Epithelial cell of esophagus (primary cell): ENCODE results near the gene MMP15.
"Not testable (repeated sequence)": the region's sequence is repeated elsewhere in the genome, so short reads cannot be mapped to it uniquely, and the experiment has no call there.

Experiments
- DNase-seq: peaks from one replicate; pipeline ENCODE4 v3.0.0; 2010; ENCODE audit warnings: low read depth
- H3K4me3 ChIP-seq: 2 replicates; pipeline ENCODE4 v1.5.1; 2011; ENCODE audit warnings: mild to moderate bottlenecking, low read length, control low read depth
- CTCF ChIP-seq: IDR thresholded peaks from 2 replicates; pipeline ENCODE4 v1.5.1; 2011; ENCODE audit warnings: low read depth, mild to moderate bottlenecking, low read length, control low read depth, inconsistent platforms; ENCODE audit not compliant: insufficient read depth; ENCODE audit errors: missing control alignments

MMP15 gene

GRCh38 chr16:58082381-58082780 is 56.8 kb downstream of the MMP15 start:
- no peak for TF ChIP-seq CTCF
- no peak overlapping the region for H3K4me3 ChIP-seq
- DNase-seq: no peak

- H3K4me3 ChIP-seq: no peak overlapping the region
- TF ChIP-seq CTCF: no peak
- DNase-seq: no peak
Observed at GRCh38 chr16:58084635-58085034, 59.1 kb downstream of the MMP15 start.

GRCh38 chr16:58085171-58085570 is 59.6 kb downstream of the MMP15 start:
- no peak for DNase-seq
- H3K4me3 ChIP-seq: no peak overlapping the region
- no peak for TF ChIP-seq CTCF

GRCh38 chr16:58085584-58086251 is 60.2 kb downstream of the MMP15 start:
- no peak for DNase-seq
- H3K4me3 ChIP-seq: no peak overlapping the region
- TF ChIP-seq CTCF: no peak

GRCh38 chr16:58086381-58087208 is 61.0 kb downstream of the MMP15 start:
- DNase-seq: no peak
- H3K4me3 ChIP-seq: no peak overlapping the region
- TF ChIP-seq CTCF: no peak

GRCh38 chr16:58087209-58087913 is 61.8 kb downstream of the MMP15 start:
- TF ChIP-seq CTCF: no peak
- DNase-seq: no peak
- no peak overlapping the region for H3K4me3 ChIP-seq

- no peak for DNase-seq
- TF ChIP-seq CTCF: no peak
- no peak overlapping the region for H3K4me3 ChIP-seq
Observed at GRCh38 chr16:58088091-58088490, 62.5 kb downstream of the MMP15 start.

GRCh38 chr16:58090396-58090795 is 64.8 kb downstream of the MMP15 start:
- not testable (repeated sequence) for DNase-seq, H3K4me3 ChIP-seq
